ENCODE data around the gene TMEM233.

TMEM233 gene

DNA sequence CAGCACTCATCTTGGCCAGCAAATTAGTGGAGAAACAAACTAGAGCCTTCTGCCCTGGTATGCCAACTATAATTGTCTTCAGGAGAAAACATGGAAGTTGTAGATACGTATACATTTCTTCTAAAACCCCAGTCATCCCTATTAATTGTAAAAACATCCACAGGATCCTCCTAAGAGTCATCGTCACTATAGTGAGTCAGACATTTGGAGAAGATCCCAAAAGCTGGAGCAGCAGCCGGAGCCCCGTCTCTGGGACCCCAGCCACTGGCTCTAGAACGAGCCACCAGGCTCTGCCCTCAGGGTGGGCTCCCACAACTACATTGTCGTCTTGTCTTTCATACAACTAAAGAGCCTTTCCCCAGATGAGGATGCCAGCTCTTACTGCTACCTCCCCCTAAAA is 89.8 kb downstream of the TMEM233 start:
- no peak for DNase-seq

DNA sequence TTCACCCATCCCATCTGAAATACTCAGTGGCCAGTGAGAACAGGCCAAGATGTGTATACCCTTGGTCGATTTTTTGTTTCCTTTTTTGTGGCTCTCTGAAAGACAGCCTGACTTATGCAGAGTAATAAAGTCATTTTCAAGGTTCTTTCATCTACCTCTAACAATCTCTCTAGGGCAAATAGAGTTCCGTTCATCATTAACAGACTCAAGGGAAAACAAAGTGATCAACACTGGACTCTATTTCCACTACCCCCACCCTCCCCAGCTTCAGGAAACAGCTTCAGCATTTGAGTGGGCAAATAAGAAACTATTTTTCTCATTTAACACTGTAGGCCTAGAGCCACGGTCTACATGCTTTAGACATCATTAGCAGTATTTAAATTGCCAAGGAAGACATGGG is 90.2 kb downstream of the TMEM233 start:
- DNase-seq = no peak

DNA sequence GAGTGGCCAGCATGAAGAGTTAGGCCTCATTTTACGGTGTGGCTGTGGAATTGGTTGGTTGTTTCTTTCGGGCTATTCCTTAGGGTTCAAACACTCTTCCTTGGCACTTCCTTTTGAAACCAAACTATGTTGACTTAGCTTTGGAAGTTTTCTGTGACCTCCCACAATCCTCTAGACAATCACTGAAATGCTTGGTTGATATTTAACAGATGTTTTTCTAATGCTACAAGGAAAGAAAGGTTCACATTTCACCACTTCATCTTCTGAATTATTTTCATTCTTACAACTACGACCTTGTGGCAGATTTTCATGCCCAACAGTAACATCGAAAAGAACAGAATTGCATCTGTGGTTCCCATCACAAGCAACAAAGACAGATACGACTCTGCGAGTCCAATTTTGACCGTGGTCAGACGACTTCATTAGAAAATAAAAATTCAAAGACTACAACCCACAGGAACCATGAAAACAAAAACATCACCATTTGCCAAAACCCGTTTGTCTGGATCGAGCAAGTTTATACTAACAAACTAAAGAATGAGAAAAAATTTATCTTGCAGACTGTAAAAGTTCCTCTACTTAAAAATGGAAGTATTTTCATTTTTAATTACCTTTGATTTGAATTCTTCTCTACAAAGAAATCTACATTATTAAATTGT is 91.3 kb downstream of the TMEM233 start:
- no peak for DNase-seq

DNA sequence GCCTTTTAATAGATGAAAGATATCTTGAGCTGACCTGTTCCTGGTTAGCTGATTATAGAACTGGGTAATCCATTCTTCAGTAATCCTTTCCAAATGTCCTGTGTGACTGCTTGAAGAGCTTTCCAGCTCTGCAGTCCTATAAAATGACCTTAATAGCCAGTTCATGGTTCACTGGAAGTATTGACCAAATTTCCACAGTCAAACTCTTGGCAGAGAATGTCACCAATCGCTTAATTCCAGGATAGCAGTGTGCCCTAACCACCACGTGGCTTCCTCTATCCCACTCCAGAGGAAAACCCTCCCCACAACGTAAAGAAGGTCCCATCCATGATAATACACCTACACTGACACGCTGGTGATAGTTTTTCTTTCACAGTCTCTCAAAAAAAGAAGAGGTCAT is 91.8 kb downstream of the TMEM233 start:
- DNase-seq = no peak

DNA sequence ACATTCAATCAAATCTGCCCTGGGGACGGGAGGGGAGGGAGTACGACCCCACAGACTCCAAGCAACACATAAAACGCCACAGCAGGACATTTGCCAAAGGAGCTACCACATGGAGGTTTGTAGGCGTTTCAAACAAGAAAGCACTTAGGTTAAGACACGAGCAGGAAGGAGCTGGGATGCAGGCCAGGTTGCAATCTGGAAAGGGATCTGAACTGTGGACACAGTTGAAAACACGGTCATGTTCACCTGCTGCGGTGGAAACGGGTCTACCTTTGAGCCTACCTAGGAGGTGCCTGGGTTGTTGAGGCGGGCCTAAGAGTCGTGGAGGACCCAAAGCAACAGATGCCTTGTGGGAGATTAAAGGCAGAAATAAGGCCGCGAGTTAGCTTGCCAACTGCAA is 92.8 kb downstream of the TMEM233 start:
- DNase-seq = no peak

DNA sequence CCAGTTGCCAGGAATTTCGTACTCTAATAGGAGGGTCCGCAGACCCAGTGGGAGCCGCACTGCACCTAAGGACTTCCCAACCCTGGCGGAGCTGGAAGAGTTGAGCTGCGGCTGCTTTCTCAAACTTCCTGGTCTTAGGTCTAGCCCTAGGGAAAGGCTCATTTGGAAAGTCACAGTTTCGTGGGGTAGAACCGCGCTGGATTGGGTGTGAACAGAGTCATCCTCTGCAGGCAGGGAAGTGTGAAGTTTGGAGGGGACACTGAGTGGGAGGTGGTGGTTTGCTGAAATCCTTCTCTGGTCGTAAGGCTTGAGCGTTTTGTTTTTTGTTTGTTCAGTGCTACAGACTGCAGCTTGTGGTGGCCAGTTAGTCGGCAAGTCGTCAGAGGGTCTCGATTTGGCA is 93.2 kb downstream of the TMEM233 start:
- DNase-seq = no peak

DNA sequence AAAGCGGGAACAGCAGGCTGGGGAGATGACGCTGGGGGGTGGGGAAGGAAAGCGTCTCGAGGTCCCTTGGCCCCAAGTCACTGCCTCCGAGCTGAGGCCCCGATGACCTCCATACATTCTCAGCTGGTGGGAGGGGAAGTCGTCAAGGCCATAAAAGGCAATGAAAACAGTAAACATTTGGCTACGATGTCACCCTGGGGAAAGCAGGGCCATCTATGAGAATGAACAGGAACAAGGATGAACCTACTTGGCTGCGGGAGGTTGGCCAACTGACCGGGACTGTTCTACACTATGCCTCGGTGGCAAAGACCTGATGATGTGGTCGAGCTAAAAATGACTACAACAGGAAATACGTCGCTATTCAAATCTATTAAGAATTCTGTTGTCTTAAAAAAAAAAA is 93.8 kb downstream of the TMEM233 start:
- no peak for DNase-seq

DNA sequence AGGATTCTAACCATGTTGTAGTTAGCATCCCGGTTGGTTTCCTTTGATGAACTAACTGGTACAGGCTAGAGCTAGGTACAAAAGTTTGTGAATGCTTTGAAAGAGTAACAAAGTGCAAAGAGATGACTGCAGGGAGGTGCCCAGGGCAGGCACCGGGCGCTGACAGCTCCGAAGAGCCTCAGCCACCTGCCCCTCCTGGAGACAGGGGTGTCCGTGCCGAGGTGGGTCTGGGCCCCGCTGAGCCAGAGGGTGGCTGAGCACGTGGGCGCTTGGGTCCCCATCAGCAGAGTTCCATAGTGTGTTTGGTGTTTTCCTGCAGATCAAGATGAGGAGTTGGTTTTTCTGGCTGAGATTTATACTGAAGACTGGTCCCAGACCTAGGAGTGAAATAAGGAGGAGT is 94.3 kb downstream of the TMEM233 start:
- no peak for DNase-seq

DNA sequence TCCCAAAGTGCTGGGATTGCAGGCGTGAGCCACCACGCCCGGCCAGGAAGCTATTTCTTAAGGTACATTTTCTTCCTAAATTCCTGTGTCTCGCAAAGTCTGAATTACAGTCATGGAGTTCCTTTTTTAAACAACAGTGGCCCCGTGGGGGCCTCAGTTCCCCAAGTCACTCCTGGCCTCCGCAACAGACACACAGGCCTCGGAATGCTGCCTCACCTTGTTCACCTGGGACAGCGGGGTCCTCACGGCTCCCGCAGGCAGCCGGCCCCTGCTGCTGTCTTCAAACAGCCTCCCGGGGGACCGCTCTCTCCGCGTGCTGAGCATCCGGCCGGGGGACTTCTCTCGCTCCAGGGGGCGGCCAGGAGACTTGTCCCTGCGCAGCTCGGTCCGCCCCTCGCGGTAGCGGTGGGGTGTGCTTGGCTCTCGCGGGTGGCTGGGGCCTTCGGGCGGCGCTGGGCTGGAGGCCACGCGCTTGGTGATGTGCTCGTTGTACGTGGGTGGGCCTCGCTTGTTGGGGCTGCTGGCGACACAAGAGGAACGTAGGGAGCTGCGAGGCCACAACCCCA is 96.4 kb downstream of the TMEM233 start:
- no peak for DNase-seq

DNA sequence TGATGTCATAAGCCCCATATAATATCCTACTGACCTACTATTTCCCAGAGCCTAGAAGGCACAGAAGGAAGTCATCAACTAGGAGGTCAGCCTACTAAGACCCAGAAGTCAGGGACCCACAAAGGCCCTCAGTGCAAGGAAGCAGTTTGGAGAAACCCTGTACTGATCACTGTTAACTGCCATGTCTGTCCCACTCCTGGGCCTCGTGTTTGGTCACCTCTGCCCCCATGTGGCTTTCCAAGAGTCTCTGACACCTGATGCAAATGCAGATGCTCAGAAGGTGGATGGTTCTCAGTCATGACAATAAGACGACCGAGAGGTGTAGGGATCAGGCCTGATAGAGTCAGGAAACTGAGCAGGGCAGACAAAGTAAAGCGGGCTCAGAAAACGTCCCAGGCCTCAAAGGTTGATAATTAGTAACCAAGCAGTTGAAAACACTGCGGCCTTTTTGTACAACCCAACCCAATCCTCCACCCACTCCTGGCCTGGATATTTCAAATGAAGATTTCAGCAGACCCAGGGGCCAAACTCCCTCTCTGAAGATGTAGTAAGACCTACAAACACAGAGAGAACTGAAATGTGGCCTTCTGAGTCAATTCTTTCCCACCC is 97.7 kb downstream of the TMEM233 start:
- no peak for DNase-seq

DNA sequence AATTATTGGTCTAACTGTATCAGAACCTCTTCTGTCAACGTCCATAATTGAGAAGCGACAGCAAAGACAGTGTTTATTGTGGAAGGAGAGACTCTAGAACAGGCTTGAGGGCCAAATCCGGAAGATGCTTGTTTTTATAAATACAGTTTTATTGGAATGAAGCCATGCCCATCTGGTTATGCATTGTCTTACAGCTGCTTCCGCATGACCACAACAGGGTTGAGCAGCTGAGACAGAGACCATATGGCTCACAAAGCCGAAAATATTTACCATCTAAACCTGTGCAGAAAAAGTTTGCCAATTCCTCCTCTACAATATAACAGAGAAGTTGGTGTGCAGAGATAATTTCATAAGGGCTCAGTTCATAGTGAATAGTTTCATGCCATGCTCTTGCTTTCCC is 98.8 kb downstream of the TMEM233 start:
- DNase-seq = no peak

Measured in 8988T (cell line).